GM18498 (cell line): Measurements from ENCODE around the gene CHST3.
"Not testable (repeated sequence)": the region's sequence is repeated elsewhere in the genome, so short reads cannot be mapped to it uniquely, and the experiment has no call there.

Experiments
- ATAC-seq: cut with Tn5 transposase; IDR thresholded peaks from one replicate; pipeline ENCODE4 v1.9.1; 2021; ENCODE audit warnings: mild to moderate bottlenecking, moderate library complexity; ENCODE audit not compliant: unreplicated experiment

CHST3 gene

GRCh38 chr10:72025832-72026231 is 61.6 kb downstream of the CHST3 start:
- no peak for ATAC-seq

- no peak for ATAC-seq
Observed at GRCh38 chr10:72026278-72027111, 62.3 kb downstream of the CHST3 start.

DNA sequence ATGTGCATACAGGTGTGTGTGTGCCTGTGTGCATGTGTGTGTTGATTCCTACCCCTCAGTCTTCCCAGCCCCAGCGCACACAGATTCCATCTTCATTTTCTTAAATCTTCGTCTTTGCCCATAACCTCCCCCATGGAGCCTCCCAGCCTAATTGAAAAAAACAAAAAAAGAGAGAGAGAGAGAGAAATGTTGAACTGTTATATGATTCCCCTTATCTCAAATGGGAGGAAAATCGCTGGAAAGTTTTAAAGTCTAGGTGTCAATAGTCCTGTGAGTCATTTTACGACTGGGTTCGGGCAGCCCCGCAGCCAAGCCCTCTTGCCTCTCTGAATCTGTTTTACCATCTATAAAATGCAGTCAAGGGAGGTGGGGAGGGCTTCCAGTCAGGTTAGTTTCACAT is 63.3 kb downstream of the CHST3 start:
- ATAC-seq, result no peak

GRCh38 chr10:72029414-72029813 is 65.2 kb downstream of the CHST3 start:
- no peak for ATAC-seq

DNA sequence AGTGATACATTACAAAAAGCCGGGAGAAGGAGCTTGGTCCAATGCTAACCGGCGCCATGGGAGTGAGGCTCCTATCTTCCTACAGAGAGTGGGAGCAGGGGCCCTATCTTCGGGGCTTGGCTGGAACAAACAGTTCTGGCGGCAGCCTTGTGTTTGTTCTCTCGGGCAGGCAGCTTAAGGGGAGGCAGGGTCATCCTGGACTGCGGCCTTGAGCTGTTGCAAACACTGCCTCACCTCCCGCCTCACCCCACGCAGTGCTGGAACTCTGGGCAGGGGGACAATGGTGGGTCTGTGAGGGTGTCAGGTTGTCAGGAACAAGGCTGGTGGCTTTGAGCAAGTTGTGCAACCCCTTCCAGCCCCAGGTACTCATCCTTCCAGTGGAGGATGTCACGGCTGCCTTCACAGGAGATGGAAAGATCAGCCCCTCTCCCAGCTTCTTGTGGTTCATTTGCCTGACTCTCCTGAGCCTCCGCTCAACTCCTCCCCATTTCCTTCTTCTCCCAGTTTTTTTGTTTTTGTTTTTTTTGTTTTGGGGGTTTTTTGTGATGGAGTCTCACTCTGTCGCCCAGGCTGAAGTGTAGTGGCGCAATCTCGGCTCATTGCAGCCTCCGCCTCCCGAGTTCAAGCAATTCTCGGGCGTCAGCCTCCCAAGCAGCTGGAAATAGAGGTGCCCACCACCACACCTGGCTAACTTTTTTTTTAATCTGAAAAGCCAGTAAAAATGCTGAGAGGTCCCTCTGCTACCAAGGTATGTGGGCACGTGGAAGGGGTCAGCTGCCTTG is 66.8 kb downstream of the CHST3 start:
- ATAC-seq, result no peak

- no peak for ATAC-seq
Observed at GRCh38 chr10:72031706-72032105, 67.5 kb downstream of the CHST3 start.

- ATAC-seq, result not testable (repeated sequence)
Observed at GRCh38 chr10:72032409-72033162, 68.4 kb downstream of the CHST3 start.

GRCh38 chr10:72034040-72034499 is 69.9 kb downstream of the CHST3 start:
- no peak for ATAC-seq

- no peak for ATAC-seq
Observed at GRCh38 chr10:72034761-72035160, 70.6 kb downstream of the CHST3 start.

GRCh38 chr10:72035252-72035887 is 71.2 kb downstream of the CHST3 start:
- ATAC-seq, result no peak

DNA sequence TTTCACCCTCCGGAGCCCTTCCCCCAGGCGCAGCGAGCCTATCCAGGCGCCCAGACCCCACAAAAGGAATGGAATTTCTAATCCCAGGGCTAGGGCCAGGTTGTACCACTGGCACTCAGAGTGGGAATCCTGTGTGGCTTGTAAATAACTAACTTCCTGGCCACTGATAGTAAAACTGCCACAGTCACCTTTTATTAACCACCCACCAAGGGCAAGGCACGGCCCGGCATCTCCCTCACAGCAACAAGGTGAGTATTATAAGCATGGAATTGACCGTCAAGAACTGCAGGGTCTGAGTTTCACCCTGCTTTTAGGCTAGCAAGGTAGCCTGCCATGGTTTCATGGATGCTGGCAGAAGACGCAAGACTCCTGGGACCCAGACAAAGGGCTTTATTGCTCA is 73.1 kb downstream of the CHST3 start:
- no peak for ATAC-seq

DNA sequence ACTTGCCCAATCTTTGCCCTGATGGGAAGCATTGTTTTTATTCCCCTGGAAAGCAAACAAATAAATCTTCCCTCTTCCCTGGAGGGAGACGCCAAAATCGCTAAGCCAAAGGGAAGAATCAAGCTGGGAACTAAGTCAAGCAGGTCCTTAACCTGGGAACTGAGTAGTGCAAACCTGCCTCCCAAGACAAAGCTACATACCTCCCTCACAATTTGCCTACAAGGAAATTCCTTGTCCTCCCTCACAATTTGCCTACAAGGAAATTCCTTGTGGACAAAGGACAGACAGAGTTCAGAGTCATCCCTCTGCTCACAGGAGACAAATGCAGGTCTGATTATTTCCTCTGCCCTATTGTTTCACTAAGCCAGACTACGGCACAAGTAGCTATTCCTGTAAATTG is 73.6 kb downstream of the CHST3 start:
- ATAC-seq, result no peak

- no peak for ATAC-seq
Observed at GRCh38 chr10:72038458-72039001, 74.3 kb downstream of the CHST3 start.

GRCh38 chr10:72039377-72039776 is 75.2 kb downstream of the CHST3 start:
- ATAC-seq, result no peak

GRCh38 chr10:72041491-72041890 is 77.3 kb downstream of the CHST3 start:
- no peak for ATAC-seq

DNA sequence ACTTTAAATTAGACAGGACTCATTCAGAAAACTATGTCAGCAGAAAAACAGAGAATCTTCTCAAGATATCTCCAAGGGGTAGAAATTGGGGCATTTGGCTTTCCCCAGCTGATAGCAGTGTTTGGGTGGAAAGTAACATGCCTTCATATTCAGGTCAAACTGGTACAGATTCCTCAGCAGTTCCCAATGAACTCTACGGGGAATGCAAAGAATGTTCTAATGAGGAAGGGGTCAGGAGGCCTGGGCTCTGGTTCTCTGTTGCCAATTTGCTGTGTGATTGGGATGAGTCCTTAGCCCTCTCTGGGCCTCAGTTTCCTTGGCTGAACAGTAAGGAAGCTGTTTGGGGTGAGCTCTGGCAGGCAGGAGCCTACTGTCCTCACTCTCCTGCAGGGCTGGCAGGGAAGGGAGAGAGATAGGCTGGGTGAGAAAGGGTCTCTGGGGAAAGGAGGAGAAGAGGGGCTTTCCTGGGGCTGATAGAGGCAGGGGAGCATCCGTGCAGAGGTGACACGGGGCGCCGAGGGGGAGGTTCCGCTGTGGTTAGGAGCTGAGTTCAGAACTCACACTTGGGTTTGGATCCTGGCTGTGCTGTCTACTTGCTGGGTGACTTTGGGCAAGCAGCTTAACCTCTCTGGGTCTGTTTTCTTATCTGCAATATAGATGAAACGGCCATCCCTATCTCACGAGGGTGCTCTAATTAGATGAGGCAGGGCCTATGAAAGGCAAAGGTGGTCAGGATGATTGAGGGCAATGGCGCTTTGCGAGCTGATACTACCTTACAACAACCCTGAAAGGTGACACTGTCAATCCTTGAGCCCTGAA is 79.0 kb downstream of the CHST3 start:
- no peak for ATAC-seq

DNA sequence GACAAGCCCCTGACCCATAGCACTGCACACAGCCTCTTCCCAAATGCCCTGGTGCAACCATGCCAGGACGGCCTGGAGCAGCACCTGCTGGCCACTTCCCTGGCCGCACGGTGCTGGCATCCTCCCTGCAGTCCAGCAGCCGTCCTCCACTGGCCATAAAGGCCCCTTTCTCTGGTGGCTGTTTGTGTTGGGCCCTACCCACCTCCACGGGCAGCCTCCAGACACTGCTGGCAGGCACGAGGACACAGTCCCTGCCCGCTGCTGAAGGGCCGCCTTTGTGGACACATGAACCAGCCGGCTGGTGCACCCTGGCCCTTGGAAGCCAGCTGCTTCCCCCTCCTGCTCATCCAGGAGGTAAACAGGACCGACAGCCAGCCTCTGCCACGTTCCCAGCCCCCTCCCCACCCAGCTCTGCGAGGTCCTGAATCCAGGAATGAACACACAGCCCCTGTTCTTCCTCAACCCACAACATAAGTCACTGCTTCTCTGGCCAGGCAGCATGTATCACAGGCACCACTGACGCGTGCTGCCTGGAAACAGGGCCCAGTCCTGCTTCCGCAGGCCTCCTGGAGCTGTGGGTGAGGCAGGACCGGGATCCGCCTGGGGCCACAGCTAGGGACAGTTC is 80.3 kb downstream of the CHST3 start:
- ATAC-seq, result no peak

DNA sequence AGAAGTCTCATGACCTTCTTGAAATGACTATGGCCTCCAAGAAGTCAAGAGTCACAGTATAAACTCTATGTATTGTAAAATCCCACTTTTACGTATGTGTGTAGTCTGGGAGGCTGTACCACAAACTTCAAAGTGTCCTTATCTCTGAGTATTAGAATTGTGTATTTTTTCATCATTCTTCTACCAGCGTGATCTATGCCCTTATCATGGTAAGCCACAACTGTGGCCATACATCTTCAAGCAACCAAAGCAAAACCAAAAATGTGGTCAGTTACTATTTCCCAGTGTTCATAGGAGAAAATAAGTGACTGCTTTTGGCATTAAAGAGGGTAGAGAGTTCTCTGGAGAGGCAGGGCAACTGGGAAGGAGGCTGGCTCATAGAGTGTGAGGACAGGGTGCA is 81.4 kb downstream of the CHST3 start:
- ATAC-seq, result no peak

DNA sequence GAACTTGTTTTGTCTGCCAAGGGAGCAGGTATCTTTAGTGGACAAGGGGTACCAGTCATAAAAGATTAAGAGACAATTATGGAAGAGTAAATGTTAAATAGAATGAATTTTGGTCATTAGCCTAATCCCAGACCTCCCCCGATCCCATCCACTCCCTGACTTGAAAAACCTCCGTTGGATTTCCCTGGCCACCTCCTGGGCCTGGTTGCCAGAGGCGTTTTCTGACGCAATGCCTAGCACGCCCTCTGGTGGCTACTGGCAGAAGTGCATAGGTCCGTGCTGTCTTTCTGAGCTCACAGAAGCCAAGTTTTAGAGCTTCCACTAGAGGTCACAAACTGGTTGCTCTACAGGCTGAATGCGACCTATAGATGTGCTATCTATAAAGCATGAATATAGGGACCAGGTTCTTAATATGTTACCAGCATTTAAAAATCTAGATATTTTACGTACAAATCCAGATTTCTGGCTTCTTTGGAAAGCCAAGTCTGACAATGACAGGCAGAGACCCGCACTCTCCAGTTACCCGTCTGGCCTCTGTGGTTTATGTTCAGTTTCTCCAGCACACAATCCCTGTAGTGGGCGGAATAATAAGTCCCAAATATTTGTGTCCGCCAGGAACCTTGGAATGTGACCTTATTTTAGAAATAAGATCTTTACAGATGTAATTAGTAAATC is 84.4 kb downstream of the CHST3 start:
- no peak for ATAC-seq
